GM23338 (cell line): ENCODE data around the gene CYB5A. TPM values are rescaled to one million over a fixed set of nuclear protein-coding genes. Genes with fewer than 3 reads are reported as not detected.

Source experiments
- ATAC-seq: fragments of 200-7000 bp; cut with Tn5 transposase; 3 replicates; pipeline ENCODE4 v1.9.1; 2020
- DNase-seq: peaks from one replicate; pipeline ENCODE4 v3.0.0-alpha.2; 2015; ENCODE audit warnings: low spot score
- H2AFZ ChIP-seq: fragments of 200-600 bp; sonication (generic); 2 replicates; pipeline ENCODE4 v1.8.0; 2016; ENCODE audit warnings: antibody characterized with exemption, mild to moderate bottlenecking, moderate library complexity
- H3F3A ChIP-seq: fragments of 200-600 bp; sonication (generic); replicated peaks from 2 replicates; pipeline ENCODE4 v1.8.0; 2017; ENCODE audit warnings: antibody characterized with exemption, mixed run types, low read depth
- H3K27ac ChIP-seq: fragments of 200-600 bp; sonication (generic); 2 replicates; pipeline ENCODE4 v1.6.1; 2016; ENCODE audit warnings: low read depth
- H3K27me3 ChIP-seq: fragments of 200-600 bp; sonication (generic); 2 replicates; pipeline ENCODE4 v1.8.0; 2016; ENCODE audit warnings: mild to moderate bottlenecking, mixed run types, moderate library complexity; ENCODE audit not compliant: insufficient read depth
- H3K36me3 ChIP-seq: fragments of 200-600 bp; sonication (generic); 2 replicates; pipeline ENCODE4 v1.8.0; 2016; ENCODE audit warnings: mild to moderate bottlenecking; ENCODE audit not compliant: insufficient read depth
- H3K4me1 ChIP-seq: fragments of 200-600 bp; sonication (generic); 2 replicates; pipeline ENCODE4 v1.8.0; 2016; ENCODE audit warnings: mild to moderate bottlenecking, moderate library complexity; ENCODE audit not compliant: insufficient read depth
- H3K4me2 ChIP-seq: fragments of 200-600 bp; sonication (generic); 2 replicates; pipeline ENCODE4 v1.7.1; 2017; ENCODE audit warnings: mixed run types
- H3K4me3 ChIP-seq: fragments of 200-600 bp; sonication (generic); 2 replicates; pipeline ENCODE4 v1.6.1; 2016; ENCODE audit warnings: mixed run types
- H3K79me2 ChIP-seq: fragments of 200-600 bp; sonication (generic); replicated peaks from 2 replicates; pipeline ENCODE4 v1.8.0; 2017; ENCODE audit warnings: mild to moderate bottlenecking; ENCODE audit not compliant: insufficient read depth
- H3K9me2 ChIP-seq: fragments of 200-600 bp; sonication (generic); 2 replicates; pipeline ENCODE4 v1.8.0; 2017; ENCODE audit not compliant: insufficient read depth
- H4K20me1 ChIP-seq: fragments of 200-600 bp; sonication (generic); replicated peaks from 2 replicates; pipeline ENCODE4 v1.8.0; 2017; ENCODE audit warnings: mild to moderate bottlenecking; ENCODE audit not compliant: insufficient read depth
- H3K27ac Mint-ChIP-seq: 2 replicates; pipeline ENCODE4 v1.8.0; 2020; ENCODE audit warnings: inconsistent platforms, mild to moderate bottlenecking, moderate library complexity, mixed read lengths
- H3K27me3 Mint-ChIP-seq: 3 replicates; pipeline ENCODE4 v1.8.0; 2022; ENCODE audit warnings: low read depth, mild to moderate bottlenecking, moderate library complexity, mixed read lengths, inconsistent platforms; ENCODE audit not compliant: insufficient read depth, poor library complexity
- H3K36me3 Mint-ChIP-seq: 3 replicates; pipeline ENCODE4 v1.8.0; 2021; ENCODE audit warnings: low read depth, mild to moderate bottlenecking, inconsistent platforms, moderate library complexity, mixed read lengths
- H3K4me1 Mint-ChIP-seq: 3 replicates; pipeline ENCODE4 v1.8.0; 2020; ENCODE audit warnings: mild to moderate bottlenecking, inconsistent platforms, mixed read lengths
- H3K4me3 Mint-ChIP-seq: 3 replicates; pipeline ENCODE4 v1.8.0; 2021; ENCODE audit warnings: moderate library complexity, mild to moderate bottlenecking, inconsistent platforms, mixed read lengths
- H3K9me3 Mint-ChIP-seq: 3 replicates; pipeline ENCODE4 v1.8.0; 2020; ENCODE audit warnings: moderate library complexity, mild to moderate bottlenecking, inconsistent platforms, mixed read lengths
- CREB1 ChIP-seq: fragments of 250-450 bp; sonication (Bioruptor Pico); IDR thresholded peaks from 2 replicates; pipeline ENCODE4 v1.5.0; 2020; ENCODE audit warnings: low read depth, mild to moderate bottlenecking, moderate library complexity
- EZH2 ChIP-seq: fragments of 200-600 bp; sonication (generic); IDR thresholded peaks from one replicate; pipeline ENCODE4 v1.8.0; 2017; ENCODE audit warnings: antibody characterized with exemption, mild to moderate bottlenecking, low read depth; ENCODE audit not compliant: unreplicated experiment
- EZH2phosphoT487 ChIP-seq: fragments of 200-600 bp; sonication (generic); IDR thresholded peaks from one replicate; pipeline ENCODE4 v1.8.1; 2018; ENCODE audit warnings: antibody characterized with exemption; ENCODE audit not compliant: unreplicated experiment
- NANOG ChIP-seq: IDR thresholded peaks from 2 replicates; pipeline ENCODE4 v1.6.1; 2016; ENCODE audit warnings: antibody characterized with exemption, borderline replicate concordance
- POLR2AphosphoS5 ChIP-seq: IDR thresholded peaks from 2 replicates; pipeline ENCODE4 v1.6.1; 2016; ENCODE audit warnings: antibody characterized with exemption, low read depth
- polyA plus RNA-seq: library from polyadenylated mRNA; unstranded; fragments of >200 nt; fragmentation: Nextera tagmentation; extraction: Ambion mirVana; gene quantifications from 2 replicates; pipeline ENCODE4 v1.2.1, GENCODE V29; 2016
- total RNA-seq: library from RNA; depleted of rRNA; stranded (reverse); fragments of >200 nt; shearing (Covaris generic); gene quantifications from 2 replicates; pipeline ENCODE4 v1.2.3, GENCODE V29; 2014
- TF ChIP-seq, protein P1 (sequence below): IDR thresholded peaks from one replicate; pipeline ENCODE4 v1.6.1; 2018; ENCODE audit warnings: antibody characterized with exemption; ENCODE audit not compliant: unreplicated experiment

The CYB5A gene
- total and polyA plus RNA-seq, 2 experiments from 2014 or later = 136 to 283 TPM

DNA sequence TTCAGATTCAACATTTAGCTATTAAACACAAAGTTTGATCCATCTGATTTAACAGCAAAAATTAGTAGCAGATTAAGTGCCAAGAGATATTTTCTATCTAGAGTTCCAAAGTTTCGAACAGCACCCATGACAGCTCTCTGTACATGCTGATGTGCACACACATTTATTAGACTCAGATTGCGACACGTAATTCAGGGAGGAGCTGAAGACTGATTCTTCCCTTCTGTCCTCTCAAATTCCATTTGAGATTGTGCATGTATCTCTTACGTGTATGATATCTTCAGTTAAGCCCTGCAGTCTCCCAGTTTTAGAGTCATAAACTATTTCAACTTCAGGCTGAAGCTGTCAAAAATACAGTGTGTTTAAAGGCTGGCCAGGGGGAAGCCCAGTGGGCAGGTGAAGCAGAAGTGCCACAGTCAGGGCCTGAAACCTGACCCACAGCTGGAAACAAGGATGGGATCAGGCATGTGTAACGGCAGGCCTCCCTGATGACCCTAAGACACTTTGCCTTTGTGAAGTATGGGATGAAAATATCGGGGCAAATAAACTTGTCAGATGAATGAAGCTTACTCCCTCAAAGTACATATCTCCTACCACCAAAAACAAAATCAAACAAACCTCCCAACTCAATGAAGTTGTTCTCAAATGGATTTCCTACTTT is 30.6 kb downstream of the CYB5A start:
- H3K79me2 ChIP-seq = peaks cover 14% of the 10 kb centered on the region; the same call in 1 of the 2 replicates
- no peak overlapping the region for H3K4me3 Mint-ChIP-seq
- H3K27ac Mint-ChIP-seq = no peak overlapping the region
- no peak overlapping the region for H3K4me2 ChIP-seq
- no peaks in the 10 kb centered on the region for H3K27me3 Mint-ChIP-seq
- ATAC-seq = no peak
- H3K27ac ChIP-seq = no peak overlapping the region
- peaks cover 13% of the 10 kb centered on the region; the same call in 1 of the 2 replicates for H4K20me1 ChIP-seq
- no peak overlapping the region for H3K4me3 ChIP-seq
- H3K36me3 ChIP-seq = no peaks in the 10 kb centered on the region; the same call in 1 of the 2 replicates
- no peaks in the 10 kb centered on the region for H3K27me3 ChIP-seq
- TF ChIP-seq POLR2AphosphoS5 (no peak), NANOG (no peak)
- TF ChIP-seq, protein P1, sequence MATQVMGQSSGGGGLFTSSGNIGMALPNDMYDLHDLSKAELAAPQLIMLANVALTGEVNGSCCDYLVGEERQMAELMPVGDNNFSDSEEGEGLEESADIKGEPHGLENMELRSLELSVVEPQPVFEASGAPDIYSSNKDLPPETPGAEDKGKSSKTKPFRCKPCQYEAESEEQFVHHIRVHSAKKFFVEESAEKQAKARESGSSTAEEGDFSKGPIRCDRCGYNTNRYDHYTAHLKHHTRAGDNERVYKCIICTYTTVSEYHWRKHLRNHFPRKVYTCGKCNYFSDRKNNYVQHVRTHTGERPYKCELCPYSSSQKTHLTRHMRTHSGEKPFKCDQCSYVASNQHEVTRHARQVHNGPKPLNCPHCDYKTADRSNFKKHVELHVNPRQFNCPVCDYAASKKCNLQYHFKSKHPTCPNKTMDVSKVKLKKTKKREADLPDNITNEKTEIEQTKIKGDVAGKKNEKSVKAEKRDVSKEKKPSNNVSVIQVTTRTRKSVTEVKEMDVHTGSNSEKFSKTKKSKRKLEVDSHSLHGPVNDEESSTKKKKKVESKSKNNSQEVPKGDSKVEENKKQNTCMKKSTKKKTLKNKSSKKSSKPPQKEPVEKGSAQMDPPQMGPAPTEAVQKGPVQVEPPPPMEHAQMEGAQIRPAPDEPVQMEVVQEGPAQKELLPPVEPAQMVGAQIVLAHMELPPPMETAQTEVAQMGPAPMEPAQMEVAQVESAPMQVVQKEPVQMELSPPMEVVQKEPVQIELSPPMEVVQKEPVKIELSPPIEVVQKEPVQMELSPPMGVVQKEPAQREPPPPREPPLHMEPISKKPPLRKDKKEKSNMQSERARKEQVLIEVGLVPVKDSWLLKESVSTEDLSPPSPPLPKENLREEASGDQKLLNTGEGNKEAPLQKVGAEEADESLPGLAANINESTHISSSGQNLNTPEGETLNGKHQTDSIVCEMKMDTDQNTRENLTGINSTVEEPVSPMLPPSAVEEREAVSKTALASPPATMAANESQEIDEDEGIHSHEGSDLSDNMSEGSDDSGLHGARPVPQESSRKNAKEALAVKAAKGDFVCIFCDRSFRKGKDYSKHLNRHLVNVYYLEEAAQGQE = no peak
- H3K9me3 Mint-ChIP-seq = no peaks in the 10 kb centered on the region
- H3K4me1 Mint-ChIP-seq = peaks cover 13% of the 10 kb centered on the region
- DNase-seq = no peak
- peaks cover 6% of the 10 kb centered on the region for H3K4me1 ChIP-seq
- H3K36me3 Mint-ChIP-seq = peaks cover 70% of the 10 kb centered on the region
- H2AFZ ChIP-seq = no peak overlapping the region
- no peaks in the 10 kb centered on the region for H3F3A ChIP-seq
- no peaks in the 10 kb centered on the region for H3K9me2 ChIP-seq

DNA sequence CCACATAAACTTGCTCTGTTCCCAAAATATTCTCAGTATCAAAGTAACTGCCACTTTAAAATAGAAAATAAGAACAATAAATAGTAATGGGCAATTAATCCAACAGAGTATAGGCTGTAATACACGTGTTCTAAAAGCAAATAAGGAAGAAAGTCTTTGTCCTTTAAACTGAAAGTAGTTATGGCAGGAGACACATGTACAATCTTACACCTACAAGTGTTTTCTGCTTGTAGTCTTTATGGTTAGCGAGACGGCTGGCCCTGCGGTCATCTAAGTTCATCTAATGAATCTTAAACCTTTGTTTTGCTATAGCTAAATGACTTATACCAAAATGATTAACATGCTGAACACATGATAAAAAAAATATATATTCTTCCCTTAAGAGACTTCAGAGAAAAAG is 32.4 kb downstream of the CYB5A start:
- TF ChIP-seq EZH2 = no peak
- TF ChIP-seq EZH2phosphoT487 = no peak
- TF ChIP-seq POLR2AphosphoS5 = no peak
- TF ChIP-seq CREB1 (CRISPR knock-in tag) = no peak
- TF ChIP-seq, protein P1 = no peak
- no peak for DNase-seq
- no peaks in the 10 kb centered on the region for H3K27me3 ChIP-seq
- Mint-ChIP-seq H3K27me3 (no peaks in the 10 kb centered on the region), H3K4me3 (no peak overlapping the region), H3K4me1 (peaks cover 25% of the 10 kb centered on the region), H3K36me3 (peaks cover 68% of the 10 kb centered on the region), H3K9me3 (no peaks in the 10 kb centered on the region), H3K27ac (no peak overlapping the region)
- no peaks in the 10 kb centered on the region for H3K9me2 ChIP-seq
- H3K4me1 ChIP-seq = peaks cover 13% of the 10 kb centered on the region
- H3K79me2 ChIP-seq = peaks cover 7% of the 10 kb centered on the region; the same call in 1 of the 2 replicates
- H3F3A ChIP-seq = no peaks in the 10 kb centered on the region
- H2AFZ ChIP-seq = no peak overlapping the region
- H3K4me3 ChIP-seq = no peak overlapping the region
- peaks cover 13% of the 10 kb centered on the region; the same call in 1 of the 2 replicates for H4K20me1 ChIP-seq
- H3K4me2 ChIP-seq = no peak overlapping the region
- H3K36me3 ChIP-seq = no peaks in the 10 kb centered on the region; the same call in 1 of the 2 replicates
- no peak for ATAC-seq
- no peak overlapping the region for H3K27ac ChIP-seq
